CD1c-positive myeloid dendritic cell (primary cell): ENCODE data around the gene NXN.
"Not testable (repeated sequence)": the region's sequence is repeated elsewhere in the genome, so short reads cannot be mapped to it uniquely, and the experiment has no call there.

Source experiments
- DNase-seq: peaks from one replicate; pipeline ENCODE4 v3.0.0-alpha.2; 2016; ENCODE audit errors: extremely low spot score

Gene NXN

DNA sequence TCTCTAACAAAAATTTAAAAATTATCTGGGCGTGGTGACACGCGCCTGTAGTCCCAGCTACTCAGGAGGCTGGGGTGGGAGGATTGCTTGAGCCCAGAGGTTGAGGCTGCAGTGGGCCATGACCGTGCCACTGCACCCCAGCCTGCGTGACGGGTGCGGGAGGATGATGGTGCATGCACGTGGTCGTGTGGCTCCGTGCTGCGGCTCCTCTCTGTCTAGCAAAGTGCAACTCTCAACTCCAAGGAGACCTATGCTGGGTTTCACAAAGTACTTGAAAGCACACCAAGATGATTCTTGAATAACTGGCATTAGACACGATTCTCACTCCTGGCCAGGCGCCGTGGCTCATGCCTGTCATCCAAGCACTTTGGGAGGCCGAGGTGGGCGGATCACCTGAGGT lies 25.8 kb downstream of the NXN start:
- no peak for DNase-seq

DNA sequence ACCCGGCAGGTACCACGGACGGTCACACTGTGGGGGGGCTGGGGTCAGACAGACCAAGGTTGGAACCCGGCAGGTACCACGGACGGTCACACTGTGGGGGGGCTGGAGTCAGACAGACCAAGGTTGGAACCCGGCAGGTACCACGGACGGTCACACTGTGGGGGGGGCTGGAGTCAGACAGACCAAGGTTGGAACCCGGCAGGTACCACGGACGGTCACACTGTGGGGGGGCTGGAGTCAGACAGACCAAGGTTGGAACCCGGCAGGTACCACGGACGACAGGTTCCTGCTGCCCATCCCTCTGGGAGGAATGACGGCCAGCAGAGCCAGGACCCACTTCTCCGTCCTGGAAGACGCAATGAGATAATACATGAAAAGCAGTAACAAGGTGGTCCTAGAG lies 27.0 kb downstream of the NXN start:
- not testable (repeated sequence) for DNase-seq

DNA sequence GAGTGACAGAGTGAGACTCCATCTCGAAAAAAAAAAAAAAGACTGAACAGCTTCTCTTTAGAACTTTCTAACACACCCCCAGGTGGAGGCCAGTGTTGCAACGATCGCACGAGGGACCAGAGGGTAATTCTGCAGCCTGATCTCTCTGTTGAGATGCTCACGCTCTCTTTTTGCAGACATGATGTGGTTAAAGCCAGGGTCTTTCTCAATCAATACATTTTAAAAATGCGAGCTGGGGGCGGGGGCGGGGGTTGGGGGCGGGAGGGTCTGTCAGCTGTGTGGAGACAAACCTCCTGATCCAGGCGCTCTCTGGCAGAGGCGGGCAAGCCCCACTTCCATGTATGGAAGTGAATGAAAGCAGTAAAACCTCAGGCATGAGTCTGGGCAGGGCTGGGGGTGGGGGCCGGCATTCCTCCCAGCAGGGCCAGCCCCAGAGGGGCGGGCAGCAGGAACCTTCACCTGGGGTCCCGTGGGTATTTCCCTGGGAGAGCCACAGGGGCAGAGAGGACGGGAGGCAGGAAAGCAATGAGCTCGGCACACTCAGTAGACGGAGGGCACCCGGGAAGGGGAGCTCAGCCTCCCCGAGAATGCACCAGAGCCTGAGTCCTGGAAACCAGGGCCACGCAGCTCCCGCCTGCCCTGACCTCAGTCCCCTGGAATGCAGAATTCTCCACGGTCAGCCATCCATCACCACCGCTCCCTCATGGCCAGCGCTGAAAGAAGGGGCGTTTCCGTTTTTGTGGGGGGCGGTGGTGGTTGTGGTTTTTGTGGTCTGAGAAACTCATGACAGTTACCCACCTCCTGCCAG lies 28.0 kb downstream of the NXN start:
- DNase-seq, result no peak

DNA sequence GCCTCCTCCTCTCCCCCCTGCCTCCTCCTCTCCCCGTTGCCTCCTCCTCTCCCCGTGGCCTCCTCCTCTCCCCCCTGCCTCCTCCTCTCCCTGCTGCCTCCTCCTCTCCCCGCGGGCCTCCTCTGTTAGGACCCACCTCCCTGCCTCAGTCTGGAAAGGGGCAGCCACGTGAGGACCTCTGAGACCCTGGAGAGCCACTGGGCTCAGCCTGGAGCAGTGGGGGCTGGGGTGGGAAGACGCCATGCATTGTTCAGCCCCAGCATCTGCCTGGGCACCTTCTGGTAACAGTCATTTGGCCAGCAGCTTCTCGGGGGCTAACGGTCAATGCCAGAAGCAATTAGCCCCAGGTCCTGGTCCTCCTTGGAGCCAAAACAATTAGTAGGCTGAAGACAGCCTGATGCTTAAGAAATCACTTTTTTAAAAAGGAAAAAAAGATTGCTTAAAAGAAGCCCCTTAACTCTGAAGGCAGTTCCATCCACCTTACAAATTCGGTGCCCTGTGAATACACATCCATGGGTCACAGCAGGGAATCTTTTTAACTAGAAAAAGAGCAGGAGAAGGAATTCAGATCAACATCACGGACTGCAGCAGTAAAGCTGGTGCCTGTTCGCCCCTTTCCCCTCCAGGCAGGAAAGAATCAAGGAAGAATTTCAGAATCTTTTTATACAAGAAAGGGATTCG lies 29.8 kb downstream of the NXN start:
- no peak for DNase-seq

DNA sequence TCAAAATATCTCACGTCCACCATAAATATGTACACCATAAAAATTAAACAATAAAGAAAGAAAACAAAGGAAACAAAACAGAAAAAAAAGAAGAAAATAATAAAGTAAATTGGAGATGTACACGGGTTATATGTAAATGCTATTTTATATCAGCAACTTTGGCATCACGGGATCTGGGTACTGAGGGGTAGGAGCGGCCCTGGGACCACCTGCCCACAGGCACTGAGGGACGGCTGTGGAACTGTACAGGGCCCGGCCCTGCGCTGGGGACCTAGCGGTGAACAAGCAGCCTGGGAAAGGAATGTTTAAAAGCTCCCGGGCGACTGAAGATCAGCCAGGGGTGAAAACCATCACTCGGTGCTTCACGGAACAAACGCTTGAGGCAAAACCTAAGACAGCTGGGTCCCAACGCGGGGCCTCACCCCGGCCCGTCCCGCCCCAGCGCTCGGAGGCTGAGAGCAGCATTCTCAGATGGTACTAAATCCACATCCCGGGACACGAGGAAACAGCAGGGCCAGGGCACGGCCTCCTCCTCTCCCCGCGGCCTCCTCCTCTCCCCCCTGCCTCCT lies 31.2 kb downstream of the NXN start:
- no peak for DNase-seq

DNA sequence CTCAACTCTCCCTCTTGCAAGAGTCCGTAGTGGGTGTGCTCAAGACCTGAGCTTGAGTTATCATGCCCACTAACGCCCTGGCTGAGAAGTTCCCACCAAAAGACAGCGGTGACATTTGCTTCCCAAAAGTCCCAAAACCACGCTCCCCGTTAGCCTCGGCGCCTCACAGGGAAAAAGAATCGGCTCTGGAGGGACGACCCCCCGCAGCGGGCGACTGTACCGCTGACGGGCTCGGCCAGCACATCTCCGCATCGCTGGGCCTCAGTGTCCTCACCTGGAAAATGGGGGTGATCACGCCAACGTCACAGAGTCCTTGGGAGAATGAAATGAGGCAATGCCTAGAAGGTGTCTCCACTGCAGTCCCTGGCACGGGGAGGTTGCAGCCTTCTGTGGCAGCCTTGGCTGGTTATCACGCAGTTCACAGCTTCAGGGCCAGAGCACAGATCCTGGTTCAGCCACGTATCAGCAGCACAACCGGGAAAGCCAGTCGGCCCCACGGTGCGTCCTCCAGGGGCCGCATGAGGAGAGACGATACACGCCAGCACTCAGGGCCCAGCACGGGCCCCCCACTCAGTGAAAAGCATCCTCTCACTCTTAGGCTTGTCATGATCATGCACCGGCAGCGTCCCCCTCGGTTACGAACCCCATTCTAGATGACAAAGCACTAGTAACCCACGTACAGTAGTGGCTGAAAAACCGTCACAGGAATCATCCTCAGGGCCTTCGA lies 32.9 kb downstream of the NXN start:
- DNase-seq, result no peak

DNA sequence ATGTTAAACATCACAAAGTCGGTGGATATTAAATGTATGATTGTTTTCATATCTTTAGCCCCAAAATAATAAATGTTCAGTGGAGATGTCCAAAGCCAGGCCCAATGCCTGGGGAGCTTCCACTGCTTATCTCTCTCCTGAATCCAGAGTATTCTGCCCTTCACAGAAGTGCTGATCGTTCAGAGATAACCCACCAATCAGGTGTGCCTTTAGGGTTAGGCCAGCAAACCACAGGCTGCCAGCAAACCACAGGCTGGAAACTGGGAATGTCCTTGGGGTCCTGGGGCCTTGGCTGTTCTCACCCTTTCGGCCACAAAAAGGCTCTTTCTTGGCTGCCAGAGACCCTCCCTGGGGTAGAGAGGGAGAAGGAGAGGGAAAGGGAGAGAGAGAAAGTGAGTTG lies 33.9 kb downstream of the NXN start:
- no peak for DNase-seq

DNA sequence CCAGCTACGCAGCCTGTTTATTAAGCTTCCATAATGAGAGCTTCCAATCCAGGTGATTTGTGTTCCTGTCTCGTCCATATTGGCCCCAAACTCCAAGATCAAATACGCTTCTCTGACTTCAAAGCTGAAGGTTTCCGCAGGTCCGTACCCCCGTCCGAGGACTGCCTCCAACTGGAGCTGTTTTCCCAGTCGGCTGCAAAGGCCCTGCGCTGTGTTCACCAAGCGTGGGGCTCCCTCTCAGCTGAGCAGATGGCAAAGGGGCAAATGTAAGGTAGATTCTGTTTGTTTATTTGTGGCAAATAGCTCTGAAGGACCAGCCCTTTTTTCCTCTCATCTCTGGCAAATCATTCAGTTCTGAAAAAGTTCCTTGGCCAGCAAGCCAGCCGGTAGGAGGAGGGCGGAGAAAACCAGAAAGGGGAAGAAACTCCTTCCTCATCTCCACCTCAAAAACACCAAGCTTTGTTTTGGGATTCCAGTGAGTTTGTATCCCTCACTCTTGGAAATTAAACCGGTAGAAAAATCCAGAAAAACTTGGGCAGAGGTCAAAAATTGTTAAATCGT lies 35.2 kb downstream of the NXN start:
- DNase-seq, result peak; percentile 24

DNA sequence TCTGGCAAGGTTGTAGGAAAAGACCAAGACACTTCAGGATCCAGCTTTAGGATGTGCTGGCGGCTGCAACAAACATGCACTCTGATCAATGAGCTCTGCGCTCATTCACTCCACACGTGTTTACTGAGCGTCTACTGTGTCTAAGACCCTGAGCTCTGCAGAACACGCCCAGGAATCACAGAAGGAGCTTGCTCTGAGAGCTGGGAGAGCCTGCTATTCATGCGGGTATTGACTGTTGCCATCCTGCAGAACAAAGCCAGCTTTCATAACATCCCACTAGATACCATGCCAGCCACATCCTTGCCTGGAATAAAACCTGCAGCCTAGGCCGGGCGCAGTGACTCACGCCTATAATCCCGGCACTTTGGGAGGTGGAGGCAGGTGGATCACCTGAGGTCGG lies 44.1 kb downstream of the NXN start:
- DNase-seq, result no peak

DNA sequence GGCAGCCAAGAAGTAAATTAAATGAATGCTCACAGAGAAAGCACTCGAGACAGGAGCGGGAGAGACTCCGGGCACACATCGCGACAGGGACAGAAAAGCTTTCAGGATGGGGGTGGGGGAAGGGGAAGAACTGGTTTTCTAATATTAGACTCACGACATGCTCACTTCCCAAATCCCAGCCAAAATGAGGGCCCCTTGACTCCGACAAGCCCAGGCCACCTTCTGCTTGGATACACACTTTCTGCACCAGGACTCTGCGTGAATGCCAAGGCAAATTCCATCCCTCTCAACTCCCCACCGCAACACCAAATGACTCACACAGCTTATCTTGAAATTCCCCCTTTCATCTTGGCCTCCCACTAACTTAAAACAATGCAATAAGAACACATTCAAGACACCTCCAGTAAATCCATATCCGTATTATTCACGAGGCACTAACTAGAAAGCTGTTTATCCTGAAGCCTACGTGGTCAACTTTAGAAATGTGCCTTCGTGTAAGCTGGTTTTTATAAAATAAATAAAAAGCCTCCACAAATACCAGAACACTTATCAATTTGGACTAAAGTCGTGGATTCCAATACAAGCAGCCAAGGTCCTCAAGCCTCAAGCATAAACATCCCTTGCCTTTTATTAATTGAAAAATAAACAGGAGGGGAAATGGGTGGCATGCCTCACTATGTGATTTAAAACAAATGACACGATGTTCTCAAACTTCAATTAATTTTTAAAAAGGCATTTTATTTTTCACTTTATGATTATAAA lies 46.1 kb downstream of the NXN start:
- DNase-seq, result no peak

DNA sequence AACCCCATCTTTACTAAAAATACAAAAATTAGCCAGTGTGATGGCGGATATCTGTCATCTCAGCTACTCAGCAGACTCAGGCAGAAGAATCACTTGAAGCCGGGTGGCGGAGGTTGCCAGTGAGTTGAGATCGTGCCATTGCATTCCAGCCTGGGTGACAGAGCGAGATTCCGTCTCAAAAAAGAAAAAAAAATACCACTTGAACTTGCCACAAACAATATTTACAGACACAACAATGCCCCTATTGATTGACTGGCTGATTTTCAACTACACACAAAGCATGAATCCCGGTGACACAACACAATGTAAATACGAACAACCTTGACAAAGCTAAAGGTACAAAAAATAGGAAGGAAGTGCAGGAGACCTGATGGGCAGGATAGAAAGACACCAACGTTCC lies 49.3 kb downstream of the NXN start:
- no peak for DNase-seq

DNA sequence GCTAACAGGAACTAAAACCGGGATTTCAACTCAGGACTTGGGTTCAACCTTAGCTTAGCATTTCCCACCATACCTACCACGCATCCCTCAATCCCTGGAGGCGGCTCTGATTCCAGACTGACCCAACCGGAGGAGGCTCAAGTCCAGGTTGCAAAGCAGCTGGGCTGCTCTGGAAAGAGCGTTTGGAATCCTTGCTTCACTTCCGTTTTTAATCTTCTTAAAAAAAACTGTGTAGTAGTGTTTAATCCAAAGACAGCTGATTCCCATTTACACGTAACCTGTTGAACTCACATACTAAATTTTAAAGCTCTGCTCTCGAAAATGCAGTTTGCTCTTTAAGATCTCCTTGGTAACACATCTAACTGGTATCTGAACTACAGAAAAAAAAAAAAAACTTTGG lies 50.0 kb downstream of the NXN start:
- DNase-seq, result no peak

DNA sequence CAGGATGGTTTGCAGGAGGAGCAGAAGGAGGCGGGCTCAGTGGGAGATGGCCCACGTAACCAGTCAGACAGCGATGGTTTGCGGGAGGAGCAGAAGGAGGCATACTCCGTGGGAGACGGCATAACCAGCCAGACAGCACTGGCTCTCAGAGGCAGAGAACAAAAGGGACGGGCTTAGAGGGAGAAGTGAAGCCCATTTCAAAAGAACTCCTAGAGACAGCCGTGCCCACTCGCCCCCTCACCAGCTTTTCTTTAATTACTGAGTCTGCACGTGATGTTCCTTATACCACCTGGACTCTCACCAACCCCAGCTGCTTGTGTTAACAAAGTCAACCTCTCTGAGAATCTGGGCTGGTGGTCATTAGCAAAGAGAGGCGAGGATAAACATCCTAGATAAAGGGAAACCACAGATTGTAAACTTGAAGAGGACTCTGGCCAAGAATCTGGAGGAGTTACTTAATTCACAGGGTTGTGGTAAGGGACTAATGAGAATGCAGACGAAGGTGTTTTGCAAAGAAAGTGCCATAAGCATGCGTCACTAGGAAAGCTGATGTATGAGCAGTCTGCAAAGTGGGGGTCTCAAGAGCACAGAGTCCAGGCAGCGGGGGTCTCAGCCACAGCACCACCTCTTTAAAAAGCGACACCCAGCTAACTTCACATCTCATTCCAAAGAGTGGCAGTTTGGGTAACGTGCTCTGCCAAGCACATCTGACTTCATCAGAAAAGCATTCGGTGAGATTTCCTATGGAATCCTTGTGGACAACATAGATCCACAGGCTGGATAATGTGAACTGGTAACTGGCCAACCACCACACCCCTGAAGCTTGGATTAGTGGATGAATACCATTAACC lies 51.7 kb downstream of the NXN start:
- DNase-seq, result no peak

DNA sequence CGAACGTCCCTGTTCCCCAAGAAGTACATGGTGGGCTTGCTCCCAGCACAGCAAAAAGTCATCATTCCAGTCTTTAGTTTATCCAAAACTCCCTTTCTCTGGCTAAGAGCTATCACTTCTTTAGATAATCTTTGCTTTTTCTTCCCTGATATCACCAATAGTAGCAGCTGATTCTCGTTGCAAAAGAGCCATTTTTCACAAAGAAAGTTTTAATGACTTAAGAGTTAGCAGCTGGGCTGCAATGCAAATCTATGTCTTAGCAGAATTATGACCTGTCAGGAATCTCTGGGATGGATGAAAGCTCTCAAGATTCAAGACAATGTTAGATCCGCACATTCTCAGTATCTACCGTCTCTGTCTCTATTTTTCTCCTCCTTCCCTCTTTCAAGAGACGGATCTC lies 53.8 kb downstream of the NXN start:
- DNase-seq, result no peak

DNA sequence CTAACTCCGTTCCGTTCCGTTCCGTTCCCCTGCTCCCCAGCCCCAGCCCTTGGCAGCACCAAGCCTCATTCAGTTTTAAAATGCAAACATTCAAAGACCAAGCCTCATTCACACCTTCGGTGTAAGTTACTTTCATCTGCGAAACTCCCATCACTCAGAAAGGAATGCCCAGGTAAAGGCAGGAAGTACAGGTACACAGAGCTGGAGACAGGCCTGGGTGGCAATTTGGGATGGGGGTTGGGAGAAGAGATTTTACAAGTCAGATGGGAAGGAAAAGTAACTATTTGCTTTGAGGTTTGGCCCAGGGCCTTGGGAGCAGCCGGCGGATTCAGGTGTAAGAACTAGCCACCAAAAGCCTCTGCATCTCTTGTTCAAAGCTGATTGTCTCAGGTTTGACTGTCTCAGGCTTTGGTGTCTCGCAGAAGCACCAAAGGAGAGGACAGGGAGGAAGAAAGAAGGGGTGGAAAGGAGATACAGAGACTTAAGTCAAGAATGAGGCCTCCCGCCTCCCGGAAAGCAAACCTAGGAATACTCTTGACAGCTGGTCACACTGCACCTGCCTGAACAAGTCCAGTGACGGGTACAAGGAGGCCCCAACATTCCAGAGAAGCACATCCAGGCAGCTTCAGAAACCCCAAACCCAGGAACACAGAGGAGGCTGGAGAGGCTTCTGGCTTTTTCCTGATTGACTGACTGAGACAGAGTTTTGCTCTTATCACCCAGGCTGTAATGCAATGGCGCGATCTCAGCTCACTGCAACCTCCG lies 54.7 kb downstream of the NXN start:
- no peak for DNase-seq

DNA sequence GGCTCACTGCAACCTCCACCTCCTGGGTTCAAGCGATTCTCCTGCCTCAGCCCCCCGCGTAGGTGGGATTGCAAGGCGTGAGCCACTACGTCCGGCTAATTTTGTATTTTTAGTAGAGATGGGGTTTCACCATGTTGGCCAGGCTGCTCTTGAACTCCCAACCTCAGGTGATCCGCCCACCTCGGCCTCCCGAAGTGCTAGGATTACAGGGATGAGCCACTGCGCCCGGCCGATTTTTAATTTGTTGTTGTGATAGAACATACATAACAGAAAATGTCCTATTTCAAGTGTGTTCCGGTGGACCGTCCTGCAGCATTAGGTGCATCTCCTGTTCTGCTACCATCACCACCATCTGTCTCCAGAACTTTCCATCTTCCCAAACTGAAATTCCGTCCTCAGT lies 55.3 kb downstream of the NXN start:
- not testable (repeated sequence) for DNase-seq

DNA sequence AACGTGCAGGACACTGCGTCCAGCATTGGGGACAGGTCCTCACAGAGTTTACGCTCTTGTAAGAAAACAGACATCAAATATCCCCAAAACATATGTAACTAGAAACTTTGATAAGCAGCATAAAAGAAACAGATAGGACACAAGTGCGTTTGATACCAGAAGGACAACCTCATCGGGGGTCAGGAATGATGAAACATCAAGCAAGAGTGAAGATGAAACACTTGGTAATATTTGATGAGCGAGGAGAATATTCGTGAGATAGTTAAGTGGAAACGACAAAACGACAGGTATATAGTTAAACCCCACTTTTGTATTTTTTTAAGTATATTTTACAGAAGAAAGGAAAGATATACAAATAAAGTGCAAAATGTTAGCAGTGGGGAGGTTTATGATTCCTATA lies 55.9 kb downstream of the NXN start:
- no peak for DNase-seq

DNA sequence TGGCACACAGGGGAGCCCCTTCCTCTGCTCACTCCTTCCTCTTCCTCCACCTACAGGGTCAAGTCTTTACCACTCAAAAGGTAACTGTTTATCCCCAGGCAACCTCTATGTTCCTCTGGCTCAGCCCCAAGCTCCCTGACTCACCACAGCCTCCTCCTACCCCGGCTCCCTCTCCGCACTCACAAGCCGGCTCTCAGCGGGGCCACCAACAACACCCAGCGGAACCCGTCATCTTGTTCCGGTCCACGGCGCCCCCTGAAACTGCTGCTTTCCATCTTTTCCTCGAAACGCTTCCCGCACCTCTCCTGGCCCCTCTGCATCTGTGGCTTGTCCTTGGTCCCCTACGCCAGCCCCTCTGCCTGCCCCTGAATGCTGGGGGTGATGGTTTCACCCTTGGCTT lies 58.4 kb downstream of the NXN start:
- DNase-seq, result no peak

DNA sequence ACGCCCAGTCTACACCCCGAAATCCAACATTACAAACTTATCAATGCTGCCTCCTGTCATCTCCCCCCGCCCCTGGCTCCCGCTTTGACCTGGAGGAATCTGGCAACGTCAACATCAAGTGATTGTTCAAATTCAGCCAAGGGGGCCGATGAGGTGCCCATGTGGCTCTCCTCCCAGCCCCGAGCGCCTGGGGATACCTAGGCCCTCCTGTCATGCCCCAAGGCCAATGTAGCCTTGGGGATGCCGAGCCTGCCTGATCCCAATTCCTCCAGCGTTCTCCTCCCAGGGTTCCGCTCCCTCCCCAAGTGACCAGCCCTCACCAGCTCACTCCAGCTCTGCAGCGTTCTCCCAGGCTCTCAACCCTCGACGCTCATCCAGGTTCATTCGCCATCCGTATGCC lies 59.4 kb downstream of the NXN start:
- no peak for DNase-seq
